Spleen (tissue), 11 donors: ENCODE data around the gene TNFSF13. TPM values are rescaled to one million over a fixed set of nuclear protein-coding genes. Genes with fewer than 3 reads are reported as not detected.

ENCODE experiments used
- DNase-seq: peaks from one replicate; pipeline ENCODE4 v3.0.0-alpha.2; 2020
- H3K27ac ChIP-seq, 8 donors: fragments of 200-600 bp; sonication (generic) in 7 of 8; 1 replicate in 4 of 8; 2 replicates in 4 of 8; pipeline versions ENCODE4 v1.5.0 to v1.8.0; 2016 to 2021; ENCODE audit warnings: inconsistent platforms in 4 of 8, mild to moderate bottlenecking in 4 of 8, moderate library complexity in 1 of 8
- H3K27me3 ChIP-seq, 7 donors: fragments of 200-600 bp; sonication (generic) in 6 of 7; replicated peaks in 1 of 7; 1 replicate in 4 of 7; 2 replicates in 3 of 7; pipeline versions ENCODE4 v1.5.0 to v1.8.0; 2016 to 2021; ENCODE audit warnings: inconsistent platforms in 3 of 7, mild to moderate bottlenecking in 1 of 7
- H3K36me3 ChIP-seq, 6 donors: fragments of 200-600 bp; sonication (generic) in 5 of 6; 1 replicate in 4 of 6; 2 replicates in 2 of 6; pipeline versions ENCODE4 v1.5.0 to v1.8.0; 2016 to 2021; ENCODE audit warnings: inconsistent platforms in 2 of 6
- H3K4me1 ChIP-seq, 6 donors: fragments of 200-600 bp; sonication (generic) in 5 of 6; 1 replicate in 3 of 6; 2 replicates in 3 of 6; pipeline versions ENCODE4 v1.5.0 to v1.8.0; 2016 to 2021; ENCODE audit warnings: inconsistent platforms in 3 of 6
- H3K4me3 ChIP-seq, 8 donors: fragments of 200-600 bp; sonication (generic) in 7 of 8; 1 replicate in 4 of 8; 2 replicates in 4 of 8; pipeline versions ENCODE4 v1.5.0 to v1.8.0; 2016 to 2021; ENCODE audit warnings: inconsistent platforms in 4 of 8, mild to moderate bottlenecking in 4 of 8, moderate library complexity in 2 of 8
- H3K9me3 ChIP-seq, 8 donors: fragments of 200-600 bp; sonication (generic) in 7 of 8; 1 replicate in 4 of 8; 2 replicates in 4 of 8; pipeline versions ENCODE4 v1.5.0 to v1.8.0; 2016 to 2021; ENCODE audit warnings: inconsistent platforms in 4 of 8
- POLR2A ChIP-seq, 3 donors: fragments of 450-650 bp; IDR thresholded peaks; one replicate each; pipeline ENCODE4 v1.5.1; 2017; ENCODE audit warnings: antibody characterized with exemption in 3 of 3, mild to moderate bottlenecking in 1 of 3
- POLR2AphosphoS5 ChIP-seq, 3 donors: sonication (generic); formaldehyde crosslinking; IDR thresholded peaks; one replicate each; pipeline ENCODE4 v1.5.1; 2017; ENCODE audit warnings: antibody characterized with exemption in 3 of 3
- WGBS, 5 donors: extraction: QIAGEN DNeasy Blood & Tissue Kit in 3 of 5; methylation state at CpG; one replicate each; pipeline versions ENCODE4 v1.1.5 to v1.1.7; 2013 to 2018; 5-methylcytosine and 5-hydroxymethylcytosine counted together
- intact Hi-C: fragments of 100-400 bp; cut with DNase I; formaldehyde crosslinking; loops from one replicate; pipeline ENCODE4 v1.15.0; 2023; ENCODE audit warnings: low total_unique reads
- polyA plus RNA-seq, 3 donors: library from polyadenylated mRNA; stranded (reverse); fragments of 200-250 nt; gene quantifications; one replicate each; pipeline ENCODE4 v1.2.1, GENCODE V29; 2013
- total RNA-seq, 7 donors: library from RNA; depleted of rRNA in 3 of 7; stranded (reverse); fragments of >200 nt in 3 of 7; fragmentation: NEBNext Ultra II Directional in 4 of 7; extraction: Animal tissue kit (Norgen Biotek cat#: 25700) in 4 of 7; gene quantifications; one replicate each; pipeline versions ENCODE4 v1.1.0 to v1.2.1, GENCODE V29; 2016 to 2021
- TF ChIP-seq, protein P1 (sequence below), 11 experiments: fragments of 200-600 bp in 7 of 11; fragments of 450-650 bp in 4 of 11; sonication (generic) in 4 of 11; IDR thresholded peaks in 8 of 11; conservative IDR thresholded peaks in 3 of 11; 1 replicate in 7 of 11; 2 replicates in 4 of 11; pipeline versions ENCODE4 v1.4.0 to v1.8.0; 2016 to 2021; ENCODE audit warnings: antibody characterized with exemption in 11 of 11, inconsistent platforms in 4 of 11, mild to moderate bottlenecking in 1 of 11
- donor health status: healthy with polysubstance abuse.
- donor health status: DM: no; HTN: no; CAD: no; lungs with moderate emphysema.
- donor health status: DM: no; HTN: no; CAD: no.
- donor health status: Bipolar disorder and iron deficiency.
- donor health status: healthy.
- donor health status: DM: no; HTN: no; CAD: no.
- donor health status: DM: yes; HTN: yes; CAD: no.

Gene TNFSF13
- total and polyA plus RNA-seq, 10 donors, result 14.5 to 54.0 (median 25.7) TPM

DNA sequence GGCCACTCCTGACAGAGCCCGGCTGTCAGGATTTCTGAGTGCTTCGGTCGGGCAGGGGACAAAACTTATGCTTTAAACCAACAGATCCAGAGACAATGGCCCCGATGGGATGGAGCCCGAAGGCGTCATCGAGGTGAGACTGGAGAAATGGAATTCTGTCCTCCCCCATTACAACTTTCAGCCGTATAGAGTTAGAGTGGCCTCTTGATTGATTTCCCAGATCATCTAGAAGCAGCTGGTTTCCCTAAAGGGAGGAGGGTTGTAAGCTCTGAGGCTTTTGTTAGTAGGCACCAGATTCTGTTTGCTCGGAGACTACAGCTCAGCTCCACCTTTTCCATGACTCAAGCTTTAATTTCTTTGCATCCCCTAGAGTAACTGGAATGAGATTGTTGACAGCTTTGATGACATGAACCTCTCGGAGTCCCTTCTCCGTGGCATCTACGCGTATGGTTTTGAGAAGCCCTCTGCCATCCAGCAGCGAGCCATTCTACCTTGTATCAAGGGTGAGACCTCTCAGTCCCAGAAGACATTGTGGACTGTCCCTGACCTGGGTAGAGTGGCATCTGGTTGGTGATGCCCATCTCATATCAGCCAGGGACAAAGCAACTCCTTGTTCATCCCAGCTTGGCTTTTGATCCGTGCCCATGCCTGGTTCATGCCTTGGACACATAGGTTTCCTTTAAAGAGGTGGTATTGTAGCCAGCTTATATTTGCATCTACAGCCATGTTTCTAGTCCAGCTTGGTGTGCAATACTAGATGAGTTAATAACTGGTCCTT is 15.8 kb downstream of the TNFSF13 start:
- WGBS, 5 donors, result 20 to 38% (median 27%) methylated on average over 12 to 15 of the region's 15 CpGs
- H3K9me3 ChIP-seq, result no peaks in the 10 kb centered on the region
- H3K27ac ChIP-seq, result peak overlapping the region; percentile 98 to 100 (median 99)
- peak overlapping the region; percentile 91 to 100 (median 98) for H3K4me3 ChIP-seq
- H3K27me3 ChIP-seq, result no peaks in the 10 kb centered on the region
- peaks cover 15 to 78% (median 68%) of the 10 kb centered on the region in 6 donors for H3K36me3 ChIP-seq
- peaks cover 29 to 74% (median 69%) of the 10 kb centered on the region in 6 donors for H3K4me1 ChIP-seq
- intact Hi-C loops, result loop anchor here (10.0 kb wide), 1 partner anchor 230 kb away; no protein-coding TSS in a partner anchor
- no peak for DNase-seq
- TF ChIP-seq, protein P1, sequence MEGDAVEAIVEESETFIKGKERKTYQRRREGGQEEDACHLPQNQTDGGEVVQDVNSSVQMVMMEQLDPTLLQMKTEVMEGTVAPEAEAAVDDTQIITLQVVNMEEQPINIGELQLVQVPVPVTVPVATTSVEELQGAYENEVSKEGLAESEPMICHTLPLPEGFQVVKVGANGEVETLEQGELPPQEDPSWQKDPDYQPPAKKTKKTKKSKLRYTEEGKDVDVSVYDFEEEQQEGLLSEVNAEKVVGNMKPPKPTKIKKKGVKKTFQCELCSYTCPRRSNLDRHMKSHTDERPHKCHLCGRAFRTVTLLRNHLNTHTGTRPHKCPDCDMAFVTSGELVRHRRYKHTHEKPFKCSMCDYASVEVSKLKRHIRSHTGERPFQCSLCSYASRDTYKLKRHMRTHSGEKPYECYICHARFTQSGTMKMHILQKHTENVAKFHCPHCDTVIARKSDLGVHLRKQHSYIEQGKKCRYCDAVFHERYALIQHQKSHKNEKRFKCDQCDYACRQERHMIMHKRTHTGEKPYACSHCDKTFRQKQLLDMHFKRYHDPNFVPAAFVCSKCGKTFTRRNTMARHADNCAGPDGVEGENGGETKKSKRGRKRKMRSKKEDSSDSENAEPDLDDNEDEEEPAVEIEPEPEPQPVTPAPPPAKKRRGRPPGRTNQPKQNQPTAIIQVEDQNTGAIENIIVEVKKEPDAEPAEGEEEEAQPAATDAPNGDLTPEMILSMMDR (IDR thresholded peaks at IDR 0.05 in 8 of 11, conservative IDR thresholded peaks at IDR 0.05 in 3 of 11), result no peak
- TF ChIP-seq POLR2A (IDR thresholded peaks at IDR 0.05) (no peak), POLR2AphosphoS5 (IDR thresholded peaks at IDR 0.05) (no peak)

DNA sequence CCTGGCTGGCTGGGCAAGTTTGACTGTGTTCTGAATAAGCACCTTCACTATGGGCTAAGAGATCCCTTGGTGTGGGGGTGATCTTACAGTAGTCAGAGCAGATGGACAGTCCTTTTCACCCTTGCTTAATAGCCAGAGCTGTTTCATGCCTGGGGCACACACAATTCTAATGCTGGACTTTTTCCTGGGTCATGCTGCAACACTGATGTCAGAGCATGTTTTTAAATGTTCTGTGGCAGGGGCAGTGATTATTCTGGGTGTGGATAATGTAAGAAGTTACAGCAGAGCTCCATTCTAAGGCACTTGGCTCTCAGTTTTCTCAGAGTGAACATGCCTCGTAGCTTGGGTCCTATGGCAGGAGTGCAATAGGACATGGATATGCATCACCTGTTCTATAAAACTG is 16.9 kb downstream of the TNFSF13 start:
- no peaks in the 10 kb centered on the region for H3K9me3 ChIP-seq
- H3K36me3 ChIP-seq, result peaks cover 15 to 69% (median 62%) of the 10 kb centered on the region in 6 donors
- intact Hi-C loops, result loop anchor here (10.0 kb wide), 1 partner anchor 231 kb away; no protein-coding TSS in a partner anchor
- peak overlapping the region in 5 of 8 donors; percentile 13 to 100 (median 98) for H3K27ac ChIP-seq
- peak overlapping the region in 4 of 8 donors; percentile 91 to 98 (median 94) for H3K4me3 ChIP-seq
- no peak for TF ChIP-seq POLR2A (IDR thresholded peaks at IDR 0.05)
- TF ChIP-seq POLR2AphosphoS5 (IDR thresholded peaks at IDR 0.05), result no peak
- TF ChIP-seq, protein P1 (IDR thresholded peaks at IDR 0.05 in 8 of 11, conservative IDR thresholded peaks at IDR 0.05 in 3 of 11), result no peak
- H3K4me1 ChIP-seq, result peaks cover 40 to 85% (median 80%) of the 10 kb centered on the region in 6 donors
- 53 to 94% (median 64%) methylated on average over 1 of the region's 1 CpG for WGBS, 5 donors
- no peak for DNase-seq
- H3K27me3 ChIP-seq, result no peaks in the 10 kb centered on the region

DNA sequence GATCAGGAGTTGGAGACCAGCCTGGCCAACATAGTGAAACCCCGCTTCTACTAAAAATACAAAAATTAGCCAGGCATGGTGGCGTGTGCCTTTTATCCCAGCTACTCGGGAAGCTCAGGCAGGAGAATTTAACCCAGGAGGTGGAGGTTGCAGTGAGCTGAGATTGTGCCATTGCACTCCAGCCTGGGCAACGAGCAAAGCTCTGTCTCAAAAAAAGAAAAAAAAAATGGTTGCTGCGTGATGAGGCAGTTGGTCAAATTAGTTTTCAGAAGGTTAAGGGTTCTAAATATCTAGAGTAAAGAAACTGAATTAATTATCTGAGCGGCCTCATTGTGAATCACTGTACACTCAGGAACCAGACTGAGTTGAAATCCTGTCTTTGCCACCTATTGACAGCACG is 17.4 kb downstream of the TNFSF13 start:
- Histone ChIP-seq H3K9me3 (no peaks in the 10 kb centered on the region), H3K27ac (peak overlapping the region in 4 of 8 donors; percentile 13 to 100 (median 98)), H3K27me3 (no peaks in the 10 kb centered on the region), H3K4me3 (peak overlapping the region in 1 of 8 donors; percentile 94), H3K4me1 (peaks cover 41 to 87% (median 84%) of the 10 kb centered on the region in 6 donors), H3K36me3 (peaks cover 15 to 69% (median 57%) of the 10 kb centered on the region in 6 donors)
- DNase-seq, result no peak
- 69 to 77% (median 73%) methylated on average over 7 of the region's 7 CpGs for WGBS, 5 donors
- intact Hi-C loops, result loop anchor here (10.0 kb wide), 1 partner anchor 231 kb away; no protein-coding TSS in a partner anchor
- TF ChIP-seq, protein P1 (IDR thresholded peaks at IDR 0.05 in 8 of 11, conservative IDR thresholded peaks at IDR 0.05 in 3 of 11), result no peak
- TF ChIP-seq POLR2A (IDR thresholded peaks at IDR 0.05) (no peak), POLR2AphosphoS5 (IDR thresholded peaks at IDR 0.05) (no peak)

DNA sequence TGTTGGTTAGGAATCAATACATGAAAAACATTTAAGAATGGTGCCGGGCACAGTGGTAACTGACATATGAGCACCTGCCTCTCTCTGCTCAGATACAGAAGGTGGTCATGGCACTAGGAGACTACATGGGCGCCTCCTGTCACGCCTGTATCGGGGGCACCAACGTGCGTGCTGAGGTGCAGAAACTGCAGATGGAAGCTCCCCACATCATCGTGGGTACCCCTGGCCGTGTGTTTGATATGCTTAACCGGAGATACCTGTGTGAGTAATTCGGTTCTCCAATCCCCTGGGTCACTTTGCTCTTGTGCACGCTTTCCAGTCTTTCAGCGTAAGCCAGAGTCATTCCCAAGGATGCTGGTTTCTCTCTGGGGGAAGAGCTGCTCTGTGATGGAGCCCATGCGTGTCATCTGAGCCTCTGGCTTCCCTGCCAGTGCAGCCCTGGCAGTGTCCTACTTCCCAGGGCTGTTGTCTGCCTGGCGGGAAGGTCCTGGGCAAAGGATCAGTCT is 17.9 kb downstream of the TNFSF13 start:
- peak overlapping the region in 1 of 8 donors; percentile 99 for H3K27ac ChIP-seq
- H3K4me1 ChIP-seq, result peaks cover 44 to 87% (median 85%) of the 10 kb centered on the region in 6 donors
- intact Hi-C loops, result loop anchor here (10.0 kb wide), 1 partner anchor 232 kb away; no protein-coding TSS in a partner anchor
- TF ChIP-seq POLR2AphosphoS5 (IDR thresholded peaks at IDR 0.05), result peak in 2 of 3 donors; percentile 35 to 46
- TF ChIP-seq, protein P1 (IDR thresholded peaks at IDR 0.05 in 8 of 11, conservative IDR thresholded peaks at IDR 0.05 in 3 of 11), result no peak
- no peak overlapping the region for H3K4me3 ChIP-seq
- DNase-seq, result no peak
- WGBS, 5 donors, result 80 to 89% (median 83%) methylated on average over 12 to 14 of the region's 14 CpGs
- H3K27me3 ChIP-seq, result no peaks in the 10 kb centered on the region
- H3K36me3 ChIP-seq, result peaks cover 15 to 69% (median 55%) of the 10 kb centered on the region in 6 donors
- H3K9me3 ChIP-seq, result no peaks in the 10 kb centered on the region
